Neural progenitor cell (in vitro differentiated cells): Measurements from ENCODE around the gene AEN. TPM values are rescaled to one million over a fixed set of nuclear protein-coding genes. Genes with fewer than 3 reads are reported as not detected.

ENCODE experiments used
- DNase-seq: peaks from one replicate; pipeline ENCODE4 v3.0.0-alpha.2; 2016; ENCODE audit warnings: low spot score
- H2AFZ ChIP-seq: fragments of 200-600 bp; sonication (generic); replicated peaks from 2 replicates; pipeline ENCODE4 v1.6.1; 2016; ENCODE audit warnings: antibody characterized with exemption
- H3F3A ChIP-seq: fragments of 200-600 bp; sonication (generic); 2 replicates; pipeline ENCODE4 v1.6.1; 2016; ENCODE audit warnings: antibody characterized with exemption, low read depth
- H3K27ac ChIP-seq: fragments of 200-600 bp; sonication (generic); 2 replicates; pipeline ENCODE4 v1.5.1; 2016; ENCODE audit warnings: mild to moderate bottlenecking
- H3K27me3 ChIP-seq: fragments of 200-600 bp; sonication (generic); 2 replicates; pipeline ENCODE4 v1.6.1; 2016; ENCODE audit warnings: mild to moderate bottlenecking, moderate library complexity
- H3K36me3 ChIP-seq: fragments of 200-600 bp; sonication (generic); 2 replicates; pipeline ENCODE4 v1.5.1; 2016
- H3K4me1 ChIP-seq: fragments of 200-600 bp; sonication (generic); 2 replicates; pipeline ENCODE4 v1.6.1; 2016; ENCODE audit warnings: mixed run types
- H3K4me2 ChIP-seq: fragments of 200-600 bp; sonication (generic); 2 replicates; pipeline ENCODE4 v1.6.1; 2016
- H3K4me3 ChIP-seq: fragments of 200-600 bp; sonication (generic); 2 replicates; pipeline ENCODE4 v1.5.1; 2016
- H3K79me2 ChIP-seq: fragments of 200-600 bp; sonication (generic); 2 replicates; pipeline ENCODE4 v1.6.1; 2016; ENCODE audit warnings: low read depth
- H3K9ac ChIP-seq: fragments of 200-600 bp; sonication (generic); 2 replicates; pipeline ENCODE4 v1.6.1; 2016
- H3K9me3 ChIP-seq: fragments of 200-600 bp; sonication (generic); 2 replicates; pipeline ENCODE4 v1.5.1; 2016; ENCODE audit warnings: low read depth
- H4K20me1 ChIP-seq: fragments of 200-600 bp; sonication (generic); 2 replicates; pipeline ENCODE4 v1.6.1; 2016; ENCODE audit warnings: low read depth
- H3K27ac Mint-ChIP-seq: 3 replicates; pipeline ENCODE4 v1.8.0; 2021; ENCODE audit warnings: mixed read lengths
- H3K27me3 Mint-ChIP-seq: 2 replicates; pipeline ENCODE4 v1.8.0; 2022; ENCODE audit warnings: low read depth, mild to moderate bottlenecking, inconsistent platforms, moderate library complexity, mixed read lengths; ENCODE audit not compliant: insufficient read depth
- H3K36me3 Mint-ChIP-seq: 3 replicates; pipeline ENCODE4 v1.8.0; 2021; ENCODE audit warnings: mixed read lengths
- H3K4me1 Mint-ChIP-seq: 3 replicates; pipeline ENCODE4 v1.8.0; 2021; ENCODE audit warnings: mixed read lengths
- H3K4me3 Mint-ChIP-seq: 3 replicates; pipeline ENCODE4 v1.8.0; 2021; ENCODE audit warnings: mild to moderate bottlenecking, moderate library complexity, mixed read lengths
- H3K9me3 Mint-ChIP-seq: 3 replicates; pipeline ENCODE4 v1.8.0; 2020; ENCODE audit warnings: mixed read lengths
- EZH2 ChIP-seq: fragments of 200-600 bp; sonication (generic); IDR thresholded peaks from 2 replicates; pipeline ENCODE4 v1.6.1; 2017; ENCODE audit warnings: antibody characterized with exemption, mild to moderate bottlenecking, moderate library complexity
- EZH2phosphoT487 ChIP-seq: fragments of 200-600 bp; sonication (generic); IDR thresholded peaks from 2 replicates; pipeline ENCODE4 v1.6.1; 2017; ENCODE audit warnings: antibody characterized with exemption
- total RNA-seq: library from RNA; depleted of rRNA; stranded (reverse); fragments of >200 nt; gene quantifications from 2 replicates; pipeline ENCODE4 v1.2.3, GENCODE V29; 2015; ENCODE audit warnings: low replicate concordance
- TF ChIP-seq, protein P1 (sequence below): fragments of 200-600 bp; sonication (generic); IDR thresholded peaks from 2 replicates; pipeline ENCODE4 v1.5.1; 2017; ENCODE audit warnings: antibody characterized with exemption, mild to moderate bottlenecking

The AEN gene
- total RNA-seq, 1 donor from 2014 or later = 35.0 TPM

DNA sequence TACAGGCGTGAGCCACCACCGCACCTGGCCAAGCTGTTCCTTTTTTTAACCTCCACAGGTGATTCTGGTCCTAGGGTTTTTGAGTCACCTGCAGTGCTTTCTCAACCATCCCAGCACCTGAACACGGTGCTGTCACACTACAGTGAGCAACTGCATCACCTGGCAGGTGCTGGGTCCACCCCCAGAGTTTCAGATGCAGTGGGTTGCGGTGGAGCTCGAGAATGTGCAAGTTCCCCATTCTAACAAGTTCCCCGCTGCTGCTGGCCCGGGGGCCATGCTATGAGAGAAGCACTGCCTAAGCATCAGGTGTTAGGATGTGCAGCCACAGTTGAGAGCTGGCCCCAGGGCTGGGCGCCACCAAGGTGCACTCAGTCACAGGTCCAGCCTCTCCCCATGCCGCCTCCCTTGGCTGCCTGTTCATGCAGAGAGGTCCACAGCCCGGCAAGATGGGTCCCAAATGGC lies 35.7 kb downstream of the AEN start:
- DNase-seq = no peak
- H4K20me1 ChIP-seq = no peaks in the 10 kb centered on the region
- H3K9me3 Mint-ChIP-seq = no peaks in the 10 kb centered on the region
- H3K27ac Mint-ChIP-seq = no peak overlapping the region
- no peaks in the 10 kb centered on the region for H3K9me3 ChIP-seq
- no peak overlapping the region for H2AFZ ChIP-seq
- H3K27ac ChIP-seq = no peak overlapping the region
- H3K79me2 ChIP-seq = no peaks in the 10 kb centered on the region
- H3K4me1 Mint-ChIP-seq = peaks cover 7% of the 10 kb centered on the region
- H3K9ac ChIP-seq = no peak overlapping the region
- H3K27me3 ChIP-seq = no peaks in the 10 kb centered on the region
- no peaks in the 10 kb centered on the region for H3K4me1 ChIP-seq
- no peaks in the 10 kb centered on the region for H3F3A ChIP-seq
- H3K27me3 Mint-ChIP-seq = peaks cover 9% of the 10 kb centered on the region
- H3K36me3 ChIP-seq = no peaks in the 10 kb centered on the region
- no peaks in the 10 kb centered on the region for H3K36me3 Mint-ChIP-seq
- no peak overlapping the region for H3K4me3 ChIP-seq
- TF ChIP-seq EZH2 (no peak), EZH2phosphoT487 (no peak)
- TF ChIP-seq, protein P1, sequence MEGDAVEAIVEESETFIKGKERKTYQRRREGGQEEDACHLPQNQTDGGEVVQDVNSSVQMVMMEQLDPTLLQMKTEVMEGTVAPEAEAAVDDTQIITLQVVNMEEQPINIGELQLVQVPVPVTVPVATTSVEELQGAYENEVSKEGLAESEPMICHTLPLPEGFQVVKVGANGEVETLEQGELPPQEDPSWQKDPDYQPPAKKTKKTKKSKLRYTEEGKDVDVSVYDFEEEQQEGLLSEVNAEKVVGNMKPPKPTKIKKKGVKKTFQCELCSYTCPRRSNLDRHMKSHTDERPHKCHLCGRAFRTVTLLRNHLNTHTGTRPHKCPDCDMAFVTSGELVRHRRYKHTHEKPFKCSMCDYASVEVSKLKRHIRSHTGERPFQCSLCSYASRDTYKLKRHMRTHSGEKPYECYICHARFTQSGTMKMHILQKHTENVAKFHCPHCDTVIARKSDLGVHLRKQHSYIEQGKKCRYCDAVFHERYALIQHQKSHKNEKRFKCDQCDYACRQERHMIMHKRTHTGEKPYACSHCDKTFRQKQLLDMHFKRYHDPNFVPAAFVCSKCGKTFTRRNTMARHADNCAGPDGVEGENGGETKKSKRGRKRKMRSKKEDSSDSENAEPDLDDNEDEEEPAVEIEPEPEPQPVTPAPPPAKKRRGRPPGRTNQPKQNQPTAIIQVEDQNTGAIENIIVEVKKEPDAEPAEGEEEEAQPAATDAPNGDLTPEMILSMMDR = no peak
- H3K4me3 Mint-ChIP-seq = no peak overlapping the region
- no peak overlapping the region for H3K4me2 ChIP-seq

DNA sequence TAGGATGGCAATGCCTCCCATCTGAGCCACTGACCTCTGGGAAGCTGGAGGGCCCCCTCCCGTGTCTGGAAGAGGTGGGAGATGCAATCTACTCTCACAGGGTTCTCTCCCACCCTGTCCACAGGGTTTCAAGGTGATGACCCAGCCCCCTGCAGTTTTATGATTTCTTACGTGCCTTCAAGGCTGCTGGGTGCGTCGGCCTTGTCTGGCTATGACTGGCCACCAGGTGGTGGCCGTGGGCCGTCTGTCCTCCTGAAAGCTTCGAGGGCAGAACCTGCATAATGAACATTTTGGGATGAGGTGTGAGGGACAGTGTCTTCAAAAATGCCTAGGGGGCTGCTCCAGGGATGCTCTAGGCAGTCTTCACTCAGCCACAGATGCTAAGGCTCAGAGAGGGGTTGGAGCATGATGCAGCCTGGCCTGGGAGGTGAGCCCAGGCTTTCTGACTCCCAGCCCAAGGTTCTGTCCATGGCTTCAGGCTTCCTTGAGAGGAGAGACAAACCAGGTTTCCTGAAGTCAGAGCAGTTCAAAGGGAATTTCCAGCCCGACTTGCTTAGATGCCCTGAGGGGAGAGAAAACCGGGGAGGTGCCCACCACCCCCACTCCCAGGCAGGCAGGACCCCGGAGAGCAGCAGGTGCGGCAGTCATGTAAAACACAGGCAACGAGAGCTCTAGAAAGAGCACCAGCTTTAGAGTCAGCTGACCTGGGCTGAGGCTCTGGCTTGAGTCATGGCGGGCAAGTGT lies 36.4 kb downstream of the AEN start:
- H3K4me3 Mint-ChIP-seq = no peak overlapping the region
- H3K4me1 ChIP-seq = no peaks in the 10 kb centered on the region
- peaks cover 9% of the 10 kb centered on the region for H3K27me3 Mint-ChIP-seq
- H3K27ac ChIP-seq = no peak overlapping the region
- no peaks in the 10 kb centered on the region for H4K20me1 ChIP-seq
- H3K36me3 Mint-ChIP-seq = no peaks in the 10 kb centered on the region
- H3K9me3 Mint-ChIP-seq = no peaks in the 10 kb centered on the region
- H3K4me2 ChIP-seq = no peak overlapping the region
- no peaks in the 10 kb centered on the region for H3F3A ChIP-seq
- no peaks in the 10 kb centered on the region for H3K79me2 ChIP-seq
- no peaks in the 10 kb centered on the region for H3K36me3 ChIP-seq
- TF ChIP-seq EZH2 = no peak
- no peak for TF ChIP-seq EZH2phosphoT487
- TF ChIP-seq, protein P1 = peak; percentile 93
- peaks cover 7% of the 10 kb centered on the region for H3K4me1 Mint-ChIP-seq
- H3K9me3 ChIP-seq = no peaks in the 10 kb centered on the region
- no peak overlapping the region for H3K9ac ChIP-seq
- peak; percentile 79 for DNase-seq
- H2AFZ ChIP-seq = no peak overlapping the region
- H3K4me3 ChIP-seq = no peak overlapping the region
- no peaks in the 10 kb centered on the region for H3K27me3 ChIP-seq
- H3K27ac Mint-ChIP-seq = peak overlapping the region; percentile 65

DNA sequence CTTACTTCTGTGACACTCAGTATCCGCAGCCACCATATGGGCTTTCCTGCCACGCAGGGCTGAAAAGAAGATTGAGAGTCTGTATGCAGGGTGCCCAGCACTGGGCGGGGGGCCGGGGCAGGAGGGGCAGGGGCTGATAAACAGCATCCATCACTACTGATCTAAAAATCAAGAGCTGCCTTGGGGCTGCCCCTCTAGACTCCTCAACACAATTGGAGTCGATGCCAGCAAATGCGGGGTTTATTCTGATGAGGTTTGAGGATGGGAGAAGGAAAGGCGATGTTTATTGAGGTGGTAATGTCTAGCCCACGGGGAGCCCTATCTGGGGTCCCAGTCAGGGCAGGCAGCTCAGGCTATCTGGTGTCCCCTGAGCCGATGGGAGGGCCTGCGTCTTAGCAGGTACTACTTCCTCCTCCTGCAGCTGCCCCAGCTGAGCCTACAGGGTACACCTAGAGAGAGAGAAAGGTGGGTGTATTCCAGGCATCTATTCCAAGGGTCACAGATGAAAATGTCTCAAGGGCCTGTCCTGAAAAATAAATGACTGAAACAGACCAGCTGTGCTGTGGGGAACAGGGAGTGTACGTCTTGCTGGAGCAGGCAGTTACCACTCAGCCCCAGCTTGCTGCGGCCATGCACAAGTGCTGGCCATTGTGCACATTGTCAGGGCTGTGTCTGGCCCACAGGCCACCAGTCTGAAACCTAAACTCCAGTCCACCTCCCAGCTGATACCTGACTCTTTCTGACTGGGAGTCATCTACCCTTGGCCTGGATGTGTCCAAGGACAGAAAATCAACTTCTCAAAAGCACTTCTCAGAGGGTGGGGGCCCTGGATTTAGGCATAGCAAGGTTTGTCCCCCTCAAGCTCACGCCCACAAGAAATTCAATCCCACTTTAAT lies 37.2 kb downstream of the AEN start:
- TF ChIP-seq EZH2phosphoT487 (no peak), EZH2 (no peak)
- TF ChIP-seq, protein P1 = no peak
- no peaks in the 10 kb centered on the region for H3F3A ChIP-seq
- no peaks in the 10 kb centered on the region for H3K36me3 ChIP-seq
- DNase-seq = no peak
- no peaks in the 10 kb centered on the region for H3K79me2 ChIP-seq
- Mint-ChIP-seq H3K4me1 (peaks cover 4% of the 10 kb centered on the region), H3K36me3 (no peaks in the 10 kb centered on the region), H3K4me3 (no peak overlapping the region), H3K27ac (no peak overlapping the region), H3K27me3 (peaks cover 6% of the 10 kb centered on the region), H3K9me3 (no peaks in the 10 kb centered on the region)
- no peaks in the 10 kb centered on the region for H3K4me1 ChIP-seq
- no peaks in the 10 kb centered on the region for H3K27me3 ChIP-seq
- H3K9me3 ChIP-seq = no peaks in the 10 kb centered on the region
- H3K9ac ChIP-seq = no peak overlapping the region
- H3K27ac ChIP-seq = no peak overlapping the region
- H3K4me3 ChIP-seq = no peak overlapping the region
- no peak overlapping the region for H3K4me2 ChIP-seq
- H4K20me1 ChIP-seq = no peaks in the 10 kb centered on the region
- no peak overlapping the region for H2AFZ ChIP-seq
